ENCODE results near the gene STK33.

STK33 gene

GRCh38 chr11:8352876-8353505 lies 241.0 kb downstream of the STK33 start:
- no peak for DNase-seq

- no peak for DNase-seq
Observed at GRCh38 chr11:8352103-8352875, 241.7 kb downstream of the STK33 start.

DNA sequence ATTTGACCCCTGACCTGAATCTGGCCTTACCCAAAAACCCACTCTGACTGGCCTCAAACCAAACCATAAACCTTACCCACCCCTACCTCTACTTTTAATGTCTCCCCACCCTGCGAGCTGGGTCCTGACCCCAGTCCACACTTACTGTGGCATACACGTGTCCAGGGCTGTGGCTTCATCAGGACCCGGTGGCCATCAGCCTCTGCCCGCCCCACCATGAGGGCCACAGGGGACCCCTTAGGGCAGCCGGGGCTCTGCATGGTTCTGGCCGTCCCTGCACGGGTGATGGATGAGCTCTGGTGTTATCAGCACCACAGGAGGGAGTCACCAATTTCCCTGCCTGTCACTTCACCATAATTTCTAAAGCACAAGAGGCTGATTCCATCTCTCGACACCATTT lies 242.8 kb downstream of the STK33 start:
- DNase-seq, result no peak

GRCh38 chr11:8347978-8348377 lies 246.1 kb downstream of the STK33 start:
- no peak for DNase-seq

- DNase-seq, result no peak
Observed at GRCh38 chr11:8346157-8346755, 247.8 kb downstream of the STK33 start.

GRCh38 chr11:8345179-8345578 lies 248.8 kb downstream of the STK33 start:
- no peak for DNase-seq

- no peak for DNase-seq
Observed at GRCh38 chr11:8344346-8344745, 249.7 kb downstream of the STK33 start.

GRCh38 chr11:8342821-8343681 lies 251.0 kb downstream of the STK33 start:
- DNase-seq, result no peak

- no peak for DNase-seq
Observed at GRCh38 chr11:8341996-8342395, 252.0 kb downstream of the STK33 start.
